Activated CD4-positive, alpha-beta T cell treated with anti-CD3 and anti-CD28 coated beads for 1 hour (primary cell): ENCODE measurements around the gene SHOX.
"Not testable (repeated sequence)": the region's sequence is repeated elsewhere in the genome, so short reads cannot be mapped to it uniquely, and the experiment has no call there.

Experiments used
- DNase-seq: peaks from one replicate; pipeline ENCODE4 v3.0.0-alpha.2; 2020

SHOX gene

GRCh38 chrX:630612-631496 lies at the start of gene SHOX:
SHOX (plus strand) TSS chrX:630791; CDS start chrX:630898, 107 bp downstream.
- DNase-seq: no peak

GRCh38 chrX:581066-581465 lies 49.5 kb upstream of the SHOX start:
- no peak for DNase-seq

GRCh38 chrX:581720-582298 lies 48.8 kb upstream of the SHOX start:
- no peak for DNase-seq

GRCh38 chrX:584572-584971 lies 46.0 kb upstream of the SHOX start:
- DNase-seq: no peak

GRCh38 chrX:585115-585808 lies 45.3 kb upstream of the SHOX start:
- DNase-seq: no peak

- DNase-seq: no peak
These were observed 44.2 kb upstream of the SHOX start for GRCh38 chrX:586351-586750.

- DNase-seq: not testable (repeated sequence)
These were observed 41.3 kb upstream of the SHOX start for GRCh38 chrX:589261-589660.

- no peak for DNase-seq
These were observed 39.7 kb upstream of the SHOX start for GRCh38 chrX:590693-591404.

- DNase-seq: no peak
These were observed 30.5 kb upstream of the SHOX start for GRCh38 chrX:599837-600715.

- not testable (repeated sequence) for DNase-seq
These were observed 27.6 kb upstream of the SHOX start for GRCh38 chrX:603029-603428.

GRCh38 chrX:604616-605015 lies 26.0 kb upstream of the SHOX start:
- not testable (repeated sequence) for DNase-seq

- DNase-seq: not testable (repeated sequence)
These were observed 22.5 kb upstream of the SHOX start for GRCh38 chrX:608088-608487.

GRCh38 chrX:614136-614535 lies 16.5 kb upstream of the SHOX start:
- DNase-seq: no peak

GRCh38 chrX:617401-617800 lies 13.2 kb upstream of the SHOX start:
- DNase-seq: no peak

- DNase-seq: no peak
These were observed 12.7 kb upstream of the SHOX start for GRCh38 chrX:617891-618290.

GRCh38 chrX:618304-618703 lies 12.3 kb upstream of the SHOX start:
- DNase-seq: not testable (repeated sequence)

- DNase-seq: no peak
These were observed 11.7 kb upstream of the SHOX start for GRCh38 chrX:618761-619450.

- DNase-seq: no peak
These were observed 11.2 kb upstream of the SHOX start for GRCh38 chrX:619451-619811.

GRCh38 chrX:619812-620531 lies 10.6 kb upstream of the SHOX start:
- DNase-seq: no peak

GRCh38 chrX:621705-622503 lies 8.7 kb upstream of the SHOX start:
- no peak for DNase-seq
